NAMALWA (cell line): ENCODE results near the gene KCNG1.
A peak's percentile ranks its signal among the peaks of the same experiment; 100 is the strongest.

Experiments
- DNase-seq: peaks from one replicate; pipeline ENCODE4 v3.0.0-alpha.2; 2015; ENCODE audit warnings: low spot score

Gene KCNG1

GRCh38 chr20:51036226-51036625 is 13.3 kb upstream of the KCNG1 start:
- no peak for DNase-seq

GRCh38 chr20:51034988-51035656 is 12.2 kb upstream of the KCNG1 start:
- no peak for DNase-seq

- DNase-seq: no peak
These were observed 11.6 kb upstream of the KCNG1 start for GRCh38 chr20:51034476-51034875.

- no peak for DNase-seq
These were observed 7.3 kb upstream of the KCNG1 start for GRCh38 chr20:51029963-51030920.

GRCh38 chr20:51029556-51029955 is 6.6 kb upstream of the KCNG1 start:
- no peak for DNase-seq

- DNase-seq: no peak
These were observed 5.8 kb upstream of the KCNG1 start for GRCh38 chr20:51028616-51029212.

- no peak for DNase-seq
These were observed 4.3 kb upstream of the KCNG1 start for GRCh38 chr20:51027035-51027795.

- no peak for DNase-seq
These were observed 3.4 kb upstream of the KCNG1 start for GRCh38 chr20:51026269-51026668.

- DNase-seq: no peak
These were observed 1.9 kb upstream of the KCNG1 start for GRCh38 chr20:51024761-51025160.

GRCh38 chr20:51023617-51024155 is 779 bp upstream of the KCNG1 start:
- no peak for DNase-seq

GRCh38 chr20:51022227-51022802 is 592 bp downstream of the KCNG1 start:
- DNase-seq: no peak

- DNase-seq: no peak
These were observed 1.6 kb downstream of the KCNG1 start for GRCh38 chr20:51021067-51022025.

GRCh38 chr20:51020657-51021056 is 2.2 kb downstream of the KCNG1 start:
- no peak for DNase-seq

GRCh38 chr20:51019656-51020592 is 3.0 kb downstream of the KCNG1 start:
- no peak for DNase-seq

- DNase-seq: no peak
These were observed 5.7 kb downstream of the KCNG1 start for GRCh38 chr20:51017251-51017650.

- no peak for DNase-seq
These were observed 6.4 kb downstream of the KCNG1 start for GRCh38 chr20:51016521-51016920.

GRCh38 chr20:51014797-51015722 is 7.8 kb downstream of the KCNG1 start:
- peak; percentile 32 for DNase-seq
